K562 (cell line): ENCODE data around the gene SPRY4. TPM values are rescaled to one million over a fixed set of nuclear protein-coding genes. Genes with fewer than 3 reads are reported as not detected.

Source experiments
- GMEB1 ChIP-seq: fragments of 250-450 bp; sonication (Bioruptor Pico); IDR thresholded peaks from 2 replicates; pipeline ENCODE4 v1.4.0; 2020; ENCODE audit warnings: mild to moderate bottlenecking
- HSF4 ChIP-seq: fragments of 250-450 bp; sonication (Bioruptor Pico); IDR thresholded peaks from 2 replicates; pipeline ENCODE4 v2.1.2; 2022; ENCODE audit warnings: mild to moderate bottlenecking, moderate library complexity, borderline replicate concordance
- SAFB ChIP-seq: fragments of 200-400 bp; formaldehyde crosslinking; IDR thresholded peaks from 2 replicates; pipeline ENCODE4 v1.6.1; 2017; ENCODE audit warnings: low read depth, low read length, borderline replicate concordance
- SMARCA5 ChIP-seq: fragments of 450-650 bp; IDR thresholded peaks from 2 replicates; pipeline ENCODE4 v1.6.1; 2016
- SPI1 ChIP-seq: IDR thresholded peaks from 2 replicates; pipeline ENCODE4 v1.6.1; 2011; ENCODE audit warnings: low read depth, low read length, control low read depth, borderline replicate concordance
- SRF ChIP-seq, 2 experiments: fragments of 250-450, 450-650 bp in 1 of 2; sonication (Bioruptor Pico) in 1 of 2; sonication (generic) in 1 of 2; formaldehyde crosslinking; IDR thresholded peaks; 2 replicates each; pipeline versions ENCODE4 v1.5.0 to v1.5.1; 2020 to 2022; ENCODE audit warnings: mild to moderate bottlenecking in 1 of 2, missing genetic modification reagents in 1 of 2
- TCF15 ChIP-seq: fragments of 250-450 bp; sonication (Bioruptor Pico); IDR thresholded peaks from 2 replicates; pipeline ENCODE4 v1.8.0; 2022; ENCODE audit warnings: moderate library complexity, mild to moderate bottlenecking, inconsistent platforms
- TCF7 ChIP-seq: sonication (generic); IDR thresholded peaks from 2 replicates; pipeline ENCODE4 v1.6.1; 2016; ENCODE audit warnings: antibody characterized with exemption, borderline replicate concordance
- TEAD4 ChIP-seq, 2 experiments: sonication (generic) in 1 of 2; formaldehyde crosslinking in 1 of 2; IDR thresholded peaks; 2 replicates each; pipeline versions ENCODE4 v1.6.1 to v1.8.0; 2012 to 2022; ENCODE audit warnings: borderline replicate concordance in 1 of 2, inconsistent platforms in 1 of 2, low read length in 1 of 2, mild to moderate bottlenecking in 1 of 2, missing genetic modification reagents in 1 of 2
- ZNF121 ChIP-seq: sonication (generic); formaldehyde crosslinking; conservative IDR thresholded peaks from 2 replicates; pipeline ENCODE4 v1.8.0; 2022; ENCODE audit warnings: missing genetic modification reagents
- polyA plus RNA-seq, 8 experiments: library from polyadenylated mRNA; depleted of rRNA in 4 of 8; stranded (reverse) in 5 of 8; unstranded in 3 of 8; fragments of >200 nt; fragmentation: Nextera tagmentation in 2 of 8; fragmentation: Illumina TruSeq in 1 of 8; extraction: Ambion mirVana in 2 of 8; extraction: Trizol in 1 of 8; gene quantifications; 2 replicates each; pipeline versions ENCODE4 v1.2.1 to v1.2.3, GENCODE V29; 2011 to 2014; ENCODE audit warnings: inconsistent platforms in 1 of 8, missing spikeins in 1 of 8
- total RNA-seq, 7 experiments: library from RNA; depleted of rRNA in 6 of 7; stranded (reverse); fragments of >200 nt in 6 of 7; fragmentation: Illumina TruSeq in 2 of 7; extraction: Trizol in 2 of 7; gene quantifications; 2 replicates each; pipeline versions ENCODE4 v1.2.1 to v1.2.3, GENCODE V29; 2011 to 2021; ENCODE audit warnings: low replicate concordance in 1 of 7
- TF ChIP-seq, protein P1 (sequence below): fragments of 450-650 bp; IDR thresholded peaks from 2 replicates; pipeline ENCODE4 v1.6.1; 2016; ENCODE audit warnings: mild to moderate bottlenecking, moderate library complexity
- TF ChIP-seq, protein P2 (sequence below): sonication (generic); formaldehyde crosslinking; IDR thresholded peaks from 2 replicates; pipeline ENCODE4 v1.5.0; 2020; ENCODE audit warnings: missing genetic modification reagents

The SPRY4 gene
- total and polyA plus RNA-seq, 9 of the 15 experiments (the other 6 are each of a cell fraction or from before 2014, with no cell fraction given), result 2.6 to 24.2 (median 9.5) TPM

- TF ChIP-seq, protein P1, sequence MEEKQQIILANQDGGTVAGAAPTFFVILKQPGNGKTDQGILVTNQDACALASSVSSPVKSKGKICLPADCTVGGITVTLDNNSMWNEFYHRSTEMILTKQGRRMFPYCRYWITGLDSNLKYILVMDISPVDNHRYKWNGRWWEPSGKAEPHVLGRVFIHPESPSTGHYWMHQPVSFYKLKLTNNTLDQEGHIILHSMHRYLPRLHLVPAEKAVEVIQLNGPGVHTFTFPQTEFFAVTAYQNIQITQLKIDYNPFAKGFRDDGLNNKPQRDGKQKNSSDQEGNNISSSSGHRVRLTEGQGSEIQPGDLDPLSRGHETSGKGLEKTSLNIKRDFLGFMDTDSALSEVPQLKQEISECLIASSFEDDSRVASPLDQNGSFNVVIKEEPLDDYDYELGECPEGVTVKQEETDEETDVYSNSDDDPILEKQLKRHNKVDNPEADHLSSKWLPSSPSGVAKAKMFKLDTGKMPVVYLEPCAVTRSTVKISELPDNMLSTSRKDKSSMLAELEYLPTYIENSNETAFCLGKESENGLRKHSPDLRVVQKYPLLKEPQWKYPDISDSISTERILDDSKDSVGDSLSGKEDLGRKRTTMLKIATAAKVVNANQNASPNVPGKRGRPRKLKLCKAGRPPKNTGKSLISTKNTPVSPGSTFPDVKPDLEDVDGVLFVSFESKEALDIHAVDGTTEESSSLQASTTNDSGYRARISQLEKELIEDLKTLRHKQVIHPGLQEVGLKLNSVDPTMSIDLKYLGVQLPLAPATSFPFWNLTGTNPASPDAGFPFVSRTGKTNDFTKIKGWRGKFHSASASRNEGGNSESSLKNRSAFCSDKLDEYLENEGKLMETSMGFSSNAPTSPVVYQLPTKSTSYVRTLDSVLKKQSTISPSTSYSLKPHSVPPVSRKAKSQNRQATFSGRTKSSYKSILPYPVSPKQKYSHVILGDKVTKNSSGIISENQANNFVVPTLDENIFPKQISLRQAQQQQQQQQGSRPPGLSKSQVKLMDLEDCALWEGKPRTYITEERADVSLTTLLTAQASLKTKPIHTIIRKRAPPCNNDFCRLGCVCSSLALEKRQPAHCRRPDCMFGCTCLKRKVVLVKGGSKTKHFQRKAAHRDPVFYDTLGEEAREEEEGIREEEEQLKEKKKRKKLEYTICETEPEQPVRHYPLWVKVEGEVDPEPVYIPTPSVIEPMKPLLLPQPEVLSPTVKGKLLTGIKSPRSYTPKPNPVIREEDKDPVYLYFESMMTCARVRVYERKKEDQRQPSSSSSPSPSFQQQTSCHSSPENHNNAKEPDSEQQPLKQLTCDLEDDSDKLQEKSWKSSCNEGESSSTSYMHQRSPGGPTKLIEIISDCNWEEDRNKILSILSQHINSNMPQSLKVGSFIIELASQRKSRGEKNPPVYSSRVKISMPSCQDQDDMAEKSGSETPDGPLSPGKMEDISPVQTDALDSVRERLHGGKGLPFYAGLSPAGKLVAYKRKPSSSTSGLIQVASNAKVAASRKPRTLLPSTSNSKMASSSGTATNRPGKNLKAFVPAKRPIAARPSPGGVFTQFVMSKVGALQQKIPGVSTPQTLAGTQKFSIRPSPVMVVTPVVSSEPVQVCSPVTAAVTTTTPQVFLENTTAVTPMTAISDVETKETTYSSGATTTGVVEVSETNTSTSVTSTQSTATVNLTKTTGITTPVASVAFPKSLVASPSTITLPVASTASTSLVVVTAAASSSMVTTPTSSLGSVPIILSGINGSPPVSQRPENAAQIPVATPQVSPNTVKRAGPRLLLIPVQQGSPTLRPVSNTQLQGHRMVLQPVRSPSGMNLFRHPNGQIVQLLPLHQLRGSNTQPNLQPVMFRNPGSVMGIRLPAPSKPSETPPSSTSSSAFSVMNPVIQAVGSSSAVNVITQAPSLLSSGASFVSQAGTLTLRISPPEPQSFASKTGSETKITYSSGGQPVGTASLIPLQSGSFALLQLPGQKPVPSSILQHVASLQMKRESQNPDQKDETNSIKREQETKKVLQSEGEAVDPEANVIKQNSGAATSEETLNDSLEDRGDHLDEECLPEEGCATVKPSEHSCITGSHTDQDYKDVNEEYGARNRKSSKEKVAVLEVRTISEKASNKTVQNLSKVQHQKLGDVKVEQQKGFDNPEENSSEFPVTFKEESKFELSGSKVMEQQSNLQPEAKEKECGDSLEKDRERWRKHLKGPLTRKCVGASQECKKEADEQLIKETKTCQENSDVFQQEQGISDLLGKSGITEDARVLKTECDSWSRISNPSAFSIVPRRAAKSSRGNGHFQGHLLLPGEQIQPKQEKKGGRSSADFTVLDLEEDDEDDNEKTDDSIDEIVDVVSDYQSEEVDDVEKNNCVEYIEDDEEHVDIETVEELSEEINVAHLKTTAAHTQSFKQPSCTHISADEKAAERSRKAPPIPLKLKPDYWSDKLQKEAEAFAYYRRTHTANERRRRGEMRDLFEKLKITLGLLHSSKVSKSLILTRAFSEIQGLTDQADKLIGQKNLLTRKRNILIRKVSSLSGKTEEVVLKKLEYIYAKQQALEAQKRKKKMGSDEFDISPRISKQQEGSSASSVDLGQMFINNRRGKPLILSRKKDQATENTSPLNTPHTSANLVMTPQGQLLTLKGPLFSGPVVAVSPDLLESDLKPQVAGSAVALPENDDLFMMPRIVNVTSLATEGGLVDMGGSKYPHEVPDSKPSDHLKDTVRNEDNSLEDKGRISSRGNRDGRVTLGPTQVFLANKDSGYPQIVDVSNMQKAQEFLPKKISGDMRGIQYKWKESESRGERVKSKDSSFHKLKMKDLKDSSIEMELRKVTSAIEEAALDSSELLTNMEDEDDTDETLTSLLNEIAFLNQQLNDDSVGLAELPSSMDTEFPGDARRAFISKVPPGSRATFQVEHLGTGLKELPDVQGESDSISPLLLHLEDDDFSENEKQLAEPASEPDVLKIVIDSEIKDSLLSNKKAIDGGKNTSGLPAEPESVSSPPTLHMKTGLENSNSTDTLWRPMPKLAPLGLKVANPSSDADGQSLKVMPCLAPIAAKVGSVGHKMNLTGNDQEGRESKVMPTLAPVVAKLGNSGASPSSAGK, result peak; percentile 52; the same call in 1 of the 2 replicates
- no peak for TF ChIP-seq TCF7
- TF ChIP-seq SRF (CRISPR knock-in tag; IDR thresholded peaks at IDR 0.05), result 0 out of 4 replicates have a peak, but pooled peaks of 1 of the 2 experiments have one; percentile 49
- no peak for TF ChIP-seq SMARCA5
- no peak for TF ChIP-seq SPI1
- TF ChIP-seq HSF4, result no peak
- TF ChIP-seq, protein P2, sequence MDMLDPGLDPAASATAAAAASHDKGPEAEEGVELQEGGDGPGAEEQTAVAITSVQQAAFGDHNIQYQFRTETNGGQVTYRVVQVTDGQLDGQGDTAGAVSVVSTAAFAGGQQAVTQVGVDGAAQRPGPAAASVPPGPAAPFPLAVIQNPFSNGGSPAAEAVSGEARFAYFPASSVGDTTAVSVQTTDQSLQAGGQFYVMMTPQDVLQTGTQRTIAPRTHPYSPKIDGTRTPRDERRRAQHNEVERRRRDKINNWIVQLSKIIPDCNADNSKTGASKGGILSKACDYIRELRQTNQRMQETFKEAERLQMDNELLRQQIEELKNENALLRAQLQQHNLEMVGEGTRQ (CRISPR knock-in tag), result no peak
- no peak for TF ChIP-seq GMEB1 (CRISPR knock-in tag)
- no peak for TF ChIP-seq TCF15 (CRISPR knock-in tag)
- no peak; the same call in 1 of the 2 replicates for TF ChIP-seq TEAD4 (IDR thresholded peaks at IDR 0.05; ENCODE audit: low read length)
- no peak for TF ChIP-seq TEAD4 (CRISPR knock-in tag; IDR thresholded peaks at IDR 0.05; ENCODE audit: borderline replicate concordance)
- no peak for TF ChIP-seq ZNF121
- no peak for TF ChIP-seq SAFB
Observed at GRCh38 chr5:142324871-142325724, at the start of gene SPRY4 (continued).
